Rectal smooth muscle tissue (tissue), 1 donor: ENCODE results near the gene ASCC1.

Experiments
- H3K27ac ChIP-seq: one replicate; pipeline ENCODE4 v1.7.0; 2013; ENCODE audit warnings: low read depth, low read length, inconsistent platforms
- H3K27me3 ChIP-seq: one replicate; pipeline ENCODE4 v1.7.0; 2013; ENCODE audit warnings: low read length; ENCODE audit not compliant: control insufficient read depth, insufficient read depth
- H3K36me3 ChIP-seq: one replicate; pipeline ENCODE4 v1.7.0; 2013; ENCODE audit warnings: low read length; ENCODE audit not compliant: control insufficient read depth, insufficient read depth
- H3K4me1 ChIP-seq: one replicate; pipeline ENCODE4 v1.7.0; 2013; ENCODE audit warnings: low read length; ENCODE audit not compliant: control insufficient read depth, insufficient read depth
- H3K4me3 ChIP-seq: one replicate; pipeline ENCODE4 v1.7.0; 2013; ENCODE audit warnings: low read length
- H3K9ac ChIP-seq: one replicate; pipeline ENCODE4 v1.7.0; 2013; ENCODE audit warnings: low read length

ASCC1 gene

DNA sequence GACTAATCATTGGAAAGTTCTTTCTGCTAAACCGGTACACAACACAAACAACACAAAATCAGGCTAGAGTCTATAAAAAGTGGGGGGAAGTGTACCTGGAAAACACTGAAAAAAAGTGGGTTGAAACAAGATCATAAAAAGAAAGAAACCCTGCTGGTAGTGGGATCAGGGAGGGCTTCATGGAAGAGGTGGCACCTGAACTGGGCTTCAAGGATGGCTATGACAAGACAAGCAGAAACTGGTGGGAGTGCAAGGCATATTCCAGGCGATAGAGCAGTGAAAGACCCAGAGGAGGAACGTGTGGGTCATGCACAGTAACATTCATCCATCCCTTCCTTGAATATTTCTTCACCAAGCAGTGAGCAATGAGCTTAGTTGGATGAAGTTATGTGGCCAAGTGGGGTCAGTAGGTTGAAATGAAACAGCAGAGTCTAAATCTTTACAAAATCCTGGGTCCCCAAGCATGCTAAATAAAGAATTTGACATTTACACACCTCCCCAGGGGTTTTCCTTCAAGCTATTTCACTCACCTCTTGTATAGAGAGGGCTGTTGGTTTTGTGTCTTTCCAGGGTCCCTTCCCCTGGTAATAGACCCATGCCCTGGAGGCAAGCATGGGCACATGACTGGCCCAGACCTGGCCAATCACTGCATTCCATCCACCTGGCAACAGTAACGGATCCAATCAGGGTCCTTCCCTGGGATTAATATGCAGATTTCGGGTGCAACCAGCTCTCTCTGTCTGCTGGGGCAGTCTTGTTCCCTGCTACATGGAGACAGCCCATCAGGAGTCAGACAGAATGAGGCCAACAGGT, 165.9 kb downstream of the ASCC1 start:
- Histone ChIP-seq H3K4me3 (no peak overlapping the region), H3K27ac (no peak overlapping the region), H3K36me3 (no peaks in the 10 kb centered on the region), H3K9ac (no peak overlapping the region), H3K27me3 (no peaks in the 10 kb centered on the region), H3K4me1 (no peaks in the 10 kb centered on the region)

DNA sequence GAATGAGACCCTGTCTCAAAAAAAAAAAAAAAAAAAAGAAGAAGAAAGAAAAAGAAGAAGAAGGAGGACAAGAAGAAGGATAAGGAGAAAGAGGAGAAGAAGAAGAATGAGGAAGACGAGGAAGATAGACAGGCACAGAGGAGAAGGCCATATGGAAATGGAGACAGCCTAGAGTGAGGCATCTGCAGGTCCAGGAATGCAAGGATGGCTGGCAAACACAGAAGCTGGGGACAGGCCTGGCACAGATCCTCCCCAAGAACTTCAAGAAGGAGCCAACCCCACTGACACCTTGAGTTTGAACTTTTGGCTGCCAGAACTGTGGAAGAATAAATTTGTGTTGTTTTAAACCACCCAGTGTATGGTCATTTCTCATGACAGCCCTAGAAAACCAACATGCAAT, 166.6 kb downstream of the ASCC1 start:
- Histone ChIP-seq H3K9ac (no peak overlapping the region), H3K4me3 (no peak overlapping the region), H3K36me3 (no peaks in the 10 kb centered on the region), H3K27ac (no peak overlapping the region), H3K27me3 (no peaks in the 10 kb centered on the region), H3K4me1 (peaks cover 5% of the 10 kb centered on the region)

DNA sequence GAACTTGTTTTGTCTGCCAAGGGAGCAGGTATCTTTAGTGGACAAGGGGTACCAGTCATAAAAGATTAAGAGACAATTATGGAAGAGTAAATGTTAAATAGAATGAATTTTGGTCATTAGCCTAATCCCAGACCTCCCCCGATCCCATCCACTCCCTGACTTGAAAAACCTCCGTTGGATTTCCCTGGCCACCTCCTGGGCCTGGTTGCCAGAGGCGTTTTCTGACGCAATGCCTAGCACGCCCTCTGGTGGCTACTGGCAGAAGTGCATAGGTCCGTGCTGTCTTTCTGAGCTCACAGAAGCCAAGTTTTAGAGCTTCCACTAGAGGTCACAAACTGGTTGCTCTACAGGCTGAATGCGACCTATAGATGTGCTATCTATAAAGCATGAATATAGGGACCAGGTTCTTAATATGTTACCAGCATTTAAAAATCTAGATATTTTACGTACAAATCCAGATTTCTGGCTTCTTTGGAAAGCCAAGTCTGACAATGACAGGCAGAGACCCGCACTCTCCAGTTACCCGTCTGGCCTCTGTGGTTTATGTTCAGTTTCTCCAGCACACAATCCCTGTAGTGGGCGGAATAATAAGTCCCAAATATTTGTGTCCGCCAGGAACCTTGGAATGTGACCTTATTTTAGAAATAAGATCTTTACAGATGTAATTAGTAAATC, 167.5 kb downstream of the ASCC1 start:
- no peak overlapping the region for H3K27ac ChIP-seq
- H3K9ac ChIP-seq: no peak overlapping the region
- H3K27me3 ChIP-seq: no peaks in the 10 kb centered on the region

More for the DNA sequence above, 167.5 kb downstream of the ASCC1 start:
- Histone ChIP-seq H3K4me3 (no peak overlapping the region), H3K36me3 (no peaks in the 10 kb centered on the region), H3K4me1 (peaks cover 7% of the 10 kb centered on the region)
